Measurements from ENCODE around the gene RPS6KB2. TPM values are rescaled to one million over a fixed set of nuclear protein-coding genes. Genes with fewer than 3 reads are reported as not detected.

RPS6KB2 gene
- total and polyA plus RNA-seq, 2 donors (not counting 1 experiment from before 2014, with no cell fraction given) = 81.8 to 131 TPM

- POLR2A ChIA-PET = interaction anchor here (0.7 to 10.4 kb wide), 7 partner anchors 14 to 61 kb away, joined by 3 to 215 read pairs (median 5); partner anchors contain the start of genes PPP1CA, PTPRCAP, RPS6KB2 and TBC1D10C
- peak overlapping the region; percentile 83 for H2AFZ ChIP-seq (ENCODE audit: insufficient read depth, low read depth, low read length, poor library complexity, severe bottlenecking)
- TF ChIP-seq EZH2 (IDR thresholded peaks at IDR 0.05; ENCODE audit: borderline replicate concordance, insufficient read depth, low read depth, low read length, poor library complexity, severe bottlenecking) (no peak), CTCF (IDR thresholded peaks at IDR 0.05) (no peak)
Measured at GRCh38 chr11:67463680-67464410, 35.6 kb downstream of the RPS6KB2 start.

More at GRCh38 chr11:67463680-67464410, 35.6 kb downstream of the RPS6KB2 start:
- Mint-ChIP-seq H3K9me3 (ENCODE audit: insufficient read depth) (no peaks in the 10 kb centered on the region), H3K4me1 (peaks cover 69% of the 10 kb centered on the region), H3K27ac (peak overlapping the region; percentile 97), H3K27me3 (no peaks in the 10 kb centered on the region), H3K4me3 (peak overlapping the region; percentile 89)
- Histone ChIP-seq H4K20me1 (ENCODE audit: control insufficient read depth, insufficient read depth, low read length, poor library complexity, severe bottlenecking) (peaks cover 10% of the 10 kb centered on the region), H3K36me3 (replicated peaks in 1 of 2; ENCODE audit: control extremely low read depth in 1 of 2, control insufficient read depth in 1 of 2, extremely low read depth in 1 of 2, insufficient read depth in 2 of 2, low read length in 1 of 2) (peaks cover 2 to 9% of the 10 kb centered on the region in 2 experiments), H3K4me1 (ENCODE audit: control insufficient read depth in 2 of 2, insufficient read depth in 2 of 2, low read length in 2 of 2) (peaks cover 59 to 93% of the 10 kb centered on the region in 2 donors), H3K4me3 (ENCODE audit: control extremely low read depth in 1 of 5, extremely low read depth in 1 of 5, insufficient read depth in 1 of 5, low read depth in 2 of 5, low read length in 4 of 5) (peak overlapping the region in 4 of 5 experiments; percentile 38 to 78 (median 76)), H3K9me3 (ENCODE audit: control extremely low read depth in 1 of 3, control insufficient read depth in 2 of 3, insufficient read depth in 1 of 3, low read length in 2 of 3) (peaks cover 0 to 12% (median 0%) of the 10 kb centered on the region in 3 donors), H3K4me2 (replicated peaks; ENCODE audit: low read depth, low read length, poor library complexity, severe bottlenecking) (peak overlapping the region; percentile 97), H3K79me2 (ENCODE audit: control insufficient read depth, insufficient read depth, low read length) (peaks cover 52% of the 10 kb centered on the region), H3K27ac (ENCODE audit: low read length in 2 of 2) (peak overlapping the region; percentile 82 to 94), H3K9ac (ENCODE audit: low read length) (peak overlapping the region; percentile 91), H3K27me3 (replicated peaks in 1 of 4; ENCODE audit: control extremely low read depth in 1 of 4, control insufficient read depth in 3 of 4, insufficient read depth in 4 of 4, low read length in 3 of 4) (no peaks in the 10 kb centered on the region)
- CTCF ChIA-PET = interaction anchor here (1.0 to 1.8 kb wide), 2 partner anchors 27 to 62 kb away, joined by 3 to 8 read pairs; partner anchors contain the start of genes PPP1CA and PTPRCAP
- intact Hi-C loops (cut with micrococcal nuclease) = loop anchor here (1.0 kb wide), 6 partner anchors 18 to 61 kb away; partner anchors contain the start of genes CDK2AP2, PTPRCAP and RPS6KB2
- ATAC-seq (ENCODE audit: low read depth) (no peak), DNase-seq (no peak)
- WGBS (ENCODE audit: insufficient coverage) = 85% methylated on average over 17 of the region's 20 CpGs
